ENCODE measurements around the gene NPL.

- TF ChIP-seq, protein P1, sequence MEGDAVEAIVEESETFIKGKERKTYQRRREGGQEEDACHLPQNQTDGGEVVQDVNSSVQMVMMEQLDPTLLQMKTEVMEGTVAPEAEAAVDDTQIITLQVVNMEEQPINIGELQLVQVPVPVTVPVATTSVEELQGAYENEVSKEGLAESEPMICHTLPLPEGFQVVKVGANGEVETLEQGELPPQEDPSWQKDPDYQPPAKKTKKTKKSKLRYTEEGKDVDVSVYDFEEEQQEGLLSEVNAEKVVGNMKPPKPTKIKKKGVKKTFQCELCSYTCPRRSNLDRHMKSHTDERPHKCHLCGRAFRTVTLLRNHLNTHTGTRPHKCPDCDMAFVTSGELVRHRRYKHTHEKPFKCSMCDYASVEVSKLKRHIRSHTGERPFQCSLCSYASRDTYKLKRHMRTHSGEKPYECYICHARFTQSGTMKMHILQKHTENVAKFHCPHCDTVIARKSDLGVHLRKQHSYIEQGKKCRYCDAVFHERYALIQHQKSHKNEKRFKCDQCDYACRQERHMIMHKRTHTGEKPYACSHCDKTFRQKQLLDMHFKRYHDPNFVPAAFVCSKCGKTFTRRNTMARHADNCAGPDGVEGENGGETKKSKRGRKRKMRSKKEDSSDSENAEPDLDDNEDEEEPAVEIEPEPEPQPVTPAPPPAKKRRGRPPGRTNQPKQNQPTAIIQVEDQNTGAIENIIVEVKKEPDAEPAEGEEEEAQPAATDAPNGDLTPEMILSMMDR (conservative IDR thresholded peaks at IDR 0.05; ENCODE audit: low read length), result no peak
- no peak for TF ChIP-seq EZH2phosphoT487 (IDR thresholded peaks at IDR 0.05; ENCODE audit: borderline replicate concordance)
Observed at GRCh38 chr1:182756423-182756822, 33.1 kb upstream of the NPL start.
